Measurements from ENCODE around the gene LMAN2. TPM values are rescaled to one million over a fixed set of nuclear protein-coding genes. Genes with fewer than 3 reads are reported as not detected.

Gene LMAN2
- total RNA-seq, 1 experiment from 2014 or later: 106 TPM

DNA sequence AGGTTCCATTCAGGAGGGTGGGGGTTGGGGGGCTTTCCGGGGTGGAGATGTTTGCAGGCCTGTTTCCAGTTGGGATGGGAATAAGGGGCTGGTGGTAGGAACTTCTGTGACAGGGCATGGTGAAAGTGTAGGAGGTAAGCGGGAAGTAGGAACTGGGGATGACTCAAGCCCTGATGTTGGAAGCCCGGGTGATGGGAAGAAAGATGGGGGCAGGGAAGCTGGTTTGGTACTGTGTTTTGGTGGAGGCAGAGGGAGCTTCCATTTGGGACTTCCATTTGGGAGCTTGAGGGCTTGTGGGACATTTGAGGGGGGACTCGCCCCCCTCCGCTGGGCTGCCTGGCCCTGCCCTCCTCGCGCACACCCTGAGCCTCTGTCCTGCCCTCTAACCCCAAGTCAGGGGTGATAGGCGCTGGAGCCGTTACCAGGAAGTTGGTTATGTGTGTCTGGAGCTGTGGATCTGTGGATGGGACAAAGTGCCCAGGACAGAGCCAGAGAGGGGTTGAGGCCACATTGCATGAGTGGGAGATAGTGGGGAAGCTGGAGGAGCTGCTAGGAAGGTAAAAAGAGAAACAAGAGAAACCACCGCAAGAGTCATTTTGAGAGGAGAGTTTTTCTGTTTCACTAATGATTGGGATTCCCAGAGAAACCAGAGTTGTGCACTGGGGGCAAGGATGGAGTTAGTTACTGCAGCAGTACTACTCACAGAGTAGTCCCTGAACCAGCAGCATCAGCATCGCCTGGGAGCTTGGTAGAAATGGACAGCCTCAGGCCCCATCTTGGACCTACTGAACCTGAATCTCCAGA lies 12.9 kb upstream of the LMAN2 start:
- H4K5ac ChIP-seq (ENCODE audit: insufficient read length, low read depth, low read length): no peak overlapping the region
- H3T11ph ChIP-seq (ENCODE audit: low read length): no peak overlapping the region
- H3K4me2 ChIP-seq (ENCODE audit: insufficient read depth, insufficient read length, low read length): no peak overlapping the region
- H2BK12ac ChIP-seq (ENCODE audit: insufficient read length, low read depth, low read length): no peak overlapping the region
- H2AFZ ChIP-seq (ENCODE audit: low read length): no peak overlapping the region
- no peak overlapping the region for H2BK5ac ChIP-seq (ENCODE audit: insufficient read length, low read length)
- no peak overlapping the region for H4K91ac ChIP-seq (ENCODE audit: insufficient read length, low read depth, low read length)
- H3K27me3 ChIP-seq (ENCODE audit: insufficient read depth, low read length): no peaks in the 10 kb centered on the region; the same call in 1 of the 2 replicates
- no peak overlapping the region for H3K4ac ChIP-seq (ENCODE audit: low read depth, low read length)
- H3K4me1 ChIP-seq (ENCODE audit: insufficient read depth, low read length): peaks cover 11% of the 10 kb centered on the region; the same call in 1 of the 2 replicates
- Mint-ChIP-seq H3K27ac (no peak overlapping the region), H3K27me3 (ENCODE audit: low read depth) (peaks cover 42% of the 10 kb centered on the region), H3K9me3 (no peaks in the 10 kb centered on the region; a peak in 1 of 5 replicates), H3K36me3 (ENCODE audit: insufficient read depth in 1 of 3, low read depth in 3 of 3) (peaks cover 8 to 10% (median 8%) of the 10 kb centered on the region in 3 experiments), H3K4me1 (peaks cover 35 to 56% of the 10 kb centered on the region in 2 experiments), H3K4me3 (peak overlapping the region in 1 of 2 experiments; percentile 33; a peak in 2 of 5 replicates)
- TF ChIP-seq, protein P1, sequence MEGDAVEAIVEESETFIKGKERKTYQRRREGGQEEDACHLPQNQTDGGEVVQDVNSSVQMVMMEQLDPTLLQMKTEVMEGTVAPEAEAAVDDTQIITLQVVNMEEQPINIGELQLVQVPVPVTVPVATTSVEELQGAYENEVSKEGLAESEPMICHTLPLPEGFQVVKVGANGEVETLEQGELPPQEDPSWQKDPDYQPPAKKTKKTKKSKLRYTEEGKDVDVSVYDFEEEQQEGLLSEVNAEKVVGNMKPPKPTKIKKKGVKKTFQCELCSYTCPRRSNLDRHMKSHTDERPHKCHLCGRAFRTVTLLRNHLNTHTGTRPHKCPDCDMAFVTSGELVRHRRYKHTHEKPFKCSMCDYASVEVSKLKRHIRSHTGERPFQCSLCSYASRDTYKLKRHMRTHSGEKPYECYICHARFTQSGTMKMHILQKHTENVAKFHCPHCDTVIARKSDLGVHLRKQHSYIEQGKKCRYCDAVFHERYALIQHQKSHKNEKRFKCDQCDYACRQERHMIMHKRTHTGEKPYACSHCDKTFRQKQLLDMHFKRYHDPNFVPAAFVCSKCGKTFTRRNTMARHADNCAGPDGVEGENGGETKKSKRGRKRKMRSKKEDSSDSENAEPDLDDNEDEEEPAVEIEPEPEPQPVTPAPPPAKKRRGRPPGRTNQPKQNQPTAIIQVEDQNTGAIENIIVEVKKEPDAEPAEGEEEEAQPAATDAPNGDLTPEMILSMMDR (conservative IDR thresholded peaks at IDR 0.05): no peak
- H2BK120ac ChIP-seq (ENCODE audit: low read depth, low read length, poor library complexity, severe bottlenecking): no peak overlapping the region
- peaks cover 10% of the 10 kb centered on the region for H3K23me2 ChIP-seq (ENCODE audit: insufficient read length, low read depth, low read length, poor library complexity, severe bottlenecking)
- no peaks in the 10 kb centered on the region for H3K79me1 ChIP-seq (ENCODE audit: insufficient read depth, low read depth, low read length, poor library complexity, severe bottlenecking)
- no peaks in the 10 kb centered on the region for H3K9me3 ChIP-seq (ENCODE audit: control insufficient read depth, low read depth, low read length)
- no peak overlapping the region for H3K23ac ChIP-seq (ENCODE audit: insufficient read length, low read depth, low read length)
- WGBS (ENCODE audit: extremely low coverage, insufficient read length, low lambda C conversion rate): no CpG with 5 or more reads among the region's 11 CpGs
- DNase-seq: no peak
- H3K14ac ChIP-seq (ENCODE audit: insufficient read depth, low read length): no peak overlapping the region
- H2BK15ac ChIP-seq (ENCODE audit: low read depth, low read length): no peak overlapping the region
- H4K20me1 ChIP-seq (ENCODE audit: control insufficient read depth, insufficient read depth, insufficient read length): no peaks in the 10 kb centered on the region
- no peak overlapping the region for H3K18ac ChIP-seq (ENCODE audit: insufficient read length, low read depth, low read length)
- H3K9ac ChIP-seq (ENCODE audit: extremely low read depth, insufficient read length, low read length): no peak overlapping the region
- H3K27ac ChIP-seq (ENCODE audit: insufficient read length, low read depth, low read length): no peak overlapping the region
- H2BK20ac ChIP-seq (ENCODE audit: low read depth, low read length, poor library complexity, severe bottlenecking): no peak overlapping the region
- no peak overlapping the region for H2AK5ac ChIP-seq (ENCODE audit: insufficient read length, low read length)
- no peak overlapping the region for H4K8ac ChIP-seq (replicated peaks; ENCODE audit: insufficient read length, low read depth, low read length)
- H3K56ac ChIP-seq (ENCODE audit: insufficient read length, low read depth, low read length): no peak overlapping the region
- no peaks in the 10 kb centered on the region for H3K79me2 ChIP-seq (ENCODE audit: insufficient read depth, low read length)
